ENCODE measurements around the gene MYO5A.

The MYO5A gene

GRCh38 chr15:52496175-52496574, 32.5 kb downstream of the MYO5A start:
- no peak overlapping the region for H3K4me3 ChIP-seq (ENCODE audit: low read length, poor library complexity, severe bottlenecking)
- H3K27me3 ChIP-seq (ENCODE audit: insufficient read depth, low read length, poor library complexity, severe bottlenecking), result no peaks in the 10 kb centered on the region
- H3K9ac ChIP-seq (ENCODE audit: low read depth, low read length, poor library complexity, severe bottlenecking), result no peak overlapping the region
- H2AFZ ChIP-seq (ENCODE audit: low read length), result no peak overlapping the region
- H3K4me1 ChIP-seq (ENCODE audit: insufficient read depth, low read length, poor library complexity, severe bottlenecking), result peaks cover 9% of the 10 kb centered on the region
- H3K79me2 ChIP-seq (ENCODE audit: insufficient read depth, low read length), result peaks cover 19% of the 10 kb centered on the region; the same call in 1 of the 2 replicates
- H3F3A ChIP-seq (ENCODE audit: low read depth), result no peaks in the 10 kb centered on the region
- no peak overlapping the region for H3K4me2 ChIP-seq (ENCODE audit: low read depth, low read length, poor library complexity, severe bottlenecking)
- no peaks in the 10 kb centered on the region for H3K36me3 ChIP-seq (ENCODE audit: insufficient read depth, low read length)
- no peaks in the 10 kb centered on the region for H4K20me1 ChIP-seq (ENCODE audit: insufficient read depth, low read length, poor library complexity, severe bottlenecking)
- H3K9me2 ChIP-seq (replicated peaks; ENCODE audit: low read depth, low read length), result no peaks in the 10 kb centered on the region
- TF ChIP-seq EZH2phosphoT487 (IDR thresholded peaks at IDR 0.05; ENCODE audit: borderline replicate concordance) (no peak), CTCF (conservative IDR thresholded peaks at IDR 0.05; ENCODE audit: low read length) (no peak)
- H3K9me3 ChIP-seq (ENCODE audit: insufficient read depth, low read depth, low read length), result no peaks in the 10 kb centered on the region

GRCh38 chr15:52495125-52495524, 33.6 kb downstream of the MYO5A start:
- no peaks in the 10 kb centered on the region for H3K9me2 ChIP-seq (replicated peaks; ENCODE audit: low read depth, low read length)
- no peak overlapping the region for H2AFZ ChIP-seq (ENCODE audit: low read length)
- TF ChIP-seq CTCF (conservative IDR thresholded peaks at IDR 0.05; ENCODE audit: low read length) (no peak), EZH2phosphoT487 (IDR thresholded peaks at IDR 0.05; ENCODE audit: borderline replicate concordance) (no peak)
- H4K20me1 ChIP-seq (ENCODE audit: insufficient read depth, low read length, poor library complexity, severe bottlenecking), result peaks cover under 1% of the 10 kb centered on the region
- H3K27me3 ChIP-seq (ENCODE audit: insufficient read depth, low read length, poor library complexity, severe bottlenecking), result no peaks in the 10 kb centered on the region
- H3K79me2 ChIP-seq (ENCODE audit: insufficient read depth, low read length), result peaks cover 25% of the 10 kb centered on the region
- no peaks in the 10 kb centered on the region for H3F3A ChIP-seq (ENCODE audit: low read depth)
- H3K4me1 ChIP-seq (ENCODE audit: insufficient read depth, low read length, poor library complexity, severe bottlenecking), result peaks cover 9% of the 10 kb centered on the region
- H3K4me3 ChIP-seq (ENCODE audit: low read length, poor library complexity, severe bottlenecking), result no peak overlapping the region
- H3K4me2 ChIP-seq (ENCODE audit: low read depth, low read length, poor library complexity, severe bottlenecking), result no peak overlapping the region
- no peaks in the 10 kb centered on the region for H3K36me3 ChIP-seq (ENCODE audit: insufficient read depth, low read length)
- H3K9ac ChIP-seq (ENCODE audit: low read depth, low read length, poor library complexity, severe bottlenecking), result no peak overlapping the region
- no peaks in the 10 kb centered on the region for H3K9me3 ChIP-seq (ENCODE audit: insufficient read depth, low read depth, low read length)

DNA sequence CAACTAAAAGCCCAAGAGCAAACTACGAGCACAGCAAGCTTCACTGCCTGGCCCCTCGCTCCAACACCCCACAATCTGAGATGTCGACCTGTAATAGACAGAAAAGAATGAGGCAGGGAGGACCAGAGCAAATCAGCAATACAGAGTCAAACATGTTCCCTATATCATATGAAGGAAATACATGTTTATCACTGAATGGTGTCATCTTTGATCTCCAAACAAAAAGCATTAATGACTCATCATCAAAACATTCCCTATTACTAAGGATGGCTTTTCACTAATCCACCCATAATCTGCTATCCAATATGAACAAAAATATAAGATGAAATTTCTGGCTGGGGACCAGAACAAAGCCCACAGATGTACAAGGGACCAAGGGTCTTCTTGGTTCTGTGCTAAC, 34.7 kb downstream of the MYO5A start:
- no peak for TF ChIP-seq EZH2phosphoT487 (IDR thresholded peaks at IDR 0.05; ENCODE audit: borderline replicate concordance)
- no peak for TF ChIP-seq CTCF (conservative IDR thresholded peaks at IDR 0.05; ENCODE audit: low read length)
- H3K4me3 ChIP-seq (ENCODE audit: low read length, poor library complexity, severe bottlenecking), result no peak overlapping the region
- no peaks in the 10 kb centered on the region for H3K9me2 ChIP-seq (replicated peaks; ENCODE audit: low read depth, low read length)
- H4K20me1 ChIP-seq (ENCODE audit: insufficient read depth, low read length, poor library complexity, severe bottlenecking), result peaks cover 5% of the 10 kb centered on the region
- peaks cover 11% of the 10 kb centered on the region for H3K4me1 ChIP-seq (ENCODE audit: insufficient read depth, low read length, poor library complexity, severe bottlenecking)
- no peak overlapping the region for H2AFZ ChIP-seq (ENCODE audit: low read length)
- H3K79me2 ChIP-seq (ENCODE audit: insufficient read depth, low read length), result peaks cover 30% of the 10 kb centered on the region
- no peaks in the 10 kb centered on the region for H3F3A ChIP-seq (ENCODE audit: low read depth)
- no peaks in the 10 kb centered on the region for H3K36me3 ChIP-seq (ENCODE audit: insufficient read depth, low read length)
- no peaks in the 10 kb centered on the region for H3K9me3 ChIP-seq (ENCODE audit: insufficient read depth, low read depth, low read length)
- H3K9ac ChIP-seq (ENCODE audit: low read depth, low read length, poor library complexity, severe bottlenecking), result no peak overlapping the region
- no peak overlapping the region for H3K4me2 ChIP-seq (ENCODE audit: low read depth, low read length, poor library complexity, severe bottlenecking)
- H3K27me3 ChIP-seq (ENCODE audit: insufficient read depth, low read length, poor library complexity, severe bottlenecking), result no peaks in the 10 kb centered on the region

Measured in Loucy (cell line).